Vagina (tissue), 2 donors: Measurements from ENCODE around the gene CCDC121. TPM values are rescaled to one million over a fixed set of nuclear protein-coding genes. Genes with fewer than 3 reads are reported as not detected.

Experiments used
- DNase-seq, 2 donors: peaks; one replicate each; pipeline ENCODE4 v3.0.0-alpha.2; 2017; ENCODE audit errors: extremely low spot score in 2 of 2
- H3K27ac ChIP-seq: fragments of 200-600 bp; sonication (generic); one replicate; pipeline ENCODE4 v1.5.1; 2019
- H3K27me3 ChIP-seq: fragments of 200-600 bp; sonication (generic); one replicate; pipeline ENCODE4 v1.5.1; 2019
- H3K36me3 ChIP-seq, 2 donors: fragments of 200-600 bp; sonication (generic); one replicate each; pipeline ENCODE4 v1.5.1; 2017 to 2019
- H3K4me1 ChIP-seq: fragments of 200-600 bp; sonication (generic); one replicate; pipeline ENCODE4 v1.5.1; 2019
- H3K4me3 ChIP-seq, 2 donors: fragments of 200-600 bp; sonication (generic); 1 replicate in 1 of 2; 2 replicates in 1 of 2; pipeline ENCODE4 v1.5.1; 2016 to 2019
- H3K9me3 ChIP-seq: fragments of 200-600 bp; sonication (generic); one replicate; pipeline ENCODE4 v1.5.1; 2019
- CTCF ChIP-seq, 3 experiments: fragments of 450-650 bp in 2 of 3; fragments of 200-600 bp in 1 of 3; sonication (generic) in 1 of 3; IDR thresholded peaks; one replicate each; pipeline ENCODE4 v1.5.1; 2017 to 2019; ENCODE audit warnings: antibody characterized with exemption in 3 of 3, mild to moderate bottlenecking in 2 of 3, moderate library complexity in 2 of 3
- POLR2A ChIP-seq, 2 donors: fragments of 450-650 bp; IDR thresholded peaks; one replicate each; pipeline ENCODE4 v1.6.1; 2017; ENCODE audit warnings: antibody characterized with exemption in 2 of 2, mild to moderate bottlenecking in 2 of 2, moderate library complexity in 2 of 2
- POLR2AphosphoS5 ChIP-seq, 2 donors: sonication (generic); formaldehyde crosslinking; IDR thresholded peaks; one replicate each; pipeline ENCODE4 v1.9.0; 2017; ENCODE audit warnings: antibody characterized with exemption in 2 of 2, mild to moderate bottlenecking in 2 of 2, low read depth in 1 of 2; ENCODE audit not compliant: insufficient read depth in 1 of 2
- intact Hi-C: fragments of 100-400 bp; cut with DNase I; formaldehyde crosslinking; loops from one replicate; pipeline ENCODE4 v1.15.1; 2023
- total RNA-seq: library from RNA; depleted of rRNA; stranded (reverse); fragments of >200 nt; gene quantifications from one replicate; pipeline ENCODE4 v1.2.3, GENCODE V29; 2016

CCDC121 gene
- total RNA-seq, 1 donor from 2014 or later: 2.5 TPM

- Histone ChIP-seq H3K4me1 (peaks cover 34% of the 10 kb centered on the region), H3K27ac (no peak overlapping the region), H3K9me3 (no peaks in the 10 kb centered on the region), H3K27me3 (no peaks in the 10 kb centered on the region), H3K36me3 (peaks cover 0 to 50% of the 10 kb centered on the region in 2 donors), H3K4me3 (peak overlapping the region; percentile 93 to 96)
- intact Hi-C loops: no loop called here
- no peak for TF ChIP-seq POLR2AphosphoS5 (IDR thresholded peaks at IDR 0.05; ENCODE audit: insufficient read depth in 1 of 2, low read depth in 1 of 2)
- DNase-seq: no peak
These were observed 36.0 kb upstream of the CCDC121 start for GRCh38 chr2:27664622-27665363.

GRCh38 chr2:27664154-27664574 is 35.4 kb upstream of the CCDC121 start:
- Histone ChIP-seq H3K36me3 (peaks cover 0 to 50% of the 10 kb centered on the region in 2 donors), H3K9me3 (no peaks in the 10 kb centered on the region), H3K27ac (peak overlapping the region; percentile 92), H3K4me1 (peaks cover 34% of the 10 kb centered on the region), H3K4me3 (peak overlapping the region; percentile 93 to 96), H3K27me3 (no peaks in the 10 kb centered on the region)
- no peak for TF ChIP-seq POLR2AphosphoS5 (IDR thresholded peaks at IDR 0.05; ENCODE audit: insufficient read depth in 1 of 2, low read depth in 1 of 2)
- no peak for TF ChIP-seq POLR2A (IDR thresholded peaks at IDR 0.05)
- TF ChIP-seq CTCF (IDR thresholded peaks at IDR 0.05): no peak
- intact Hi-C loops: no loop called here
- DNase-seq: no peak

- H3K36me3 ChIP-seq: peaks cover 0 to 48% of the 10 kb centered on the region in 2 donors
- no peaks in the 10 kb centered on the region for H3K9me3 ChIP-seq
- H3K27me3 ChIP-seq: no peaks in the 10 kb centered on the region
- peak within 1 kb of the TSS; percentile 93 to 96 for H3K4me3 ChIP-seq
- intact Hi-C loops: no loop called here
- no peak for DNase-seq
- TF ChIP-seq POLR2AphosphoS5 (IDR thresholded peaks at IDR 0.05; ENCODE audit: insufficient read depth in 1 of 2, low read depth in 1 of 2) (peak; percentile 86 to 93), POLR2A (IDR thresholded peaks at IDR 0.05) (no peak), CTCF (IDR thresholded peaks at IDR 0.05) (no peak)
- peak within 1 kb of the TSS; percentile 92 for H3K27ac ChIP-seq
- peaks cover 34% of the 10 kb centered on the region for H3K4me1 ChIP-seq
These were observed 34.7 kb upstream of the CCDC121 start, which contains the start of the genes SLC4A1AP and SUPT7L for GRCh38 chr2:27663285-27664153. Gene SLC4A1AP, plus strand, starts transcription at chr2:27663889. Its CDS starts 26 bp downstream, at chr2:27663915. Gene SUPT7L, minus strand, starts transcription at chr2:27663614. Its CDS starts 1,422 bp downstream, at chr2:27662192.

GRCh38 chr2:27661371-27661770 is 32.6 kb upstream of the CCDC121 start:
- no peak overlapping the region for H3K27ac ChIP-seq
- DNase-seq: no peak
- no peak overlapping the region for H3K4me3 ChIP-seq
- peaks cover 34% of the 10 kb centered on the region for H3K4me1 ChIP-seq
- no peaks in the 10 kb centered on the region for H3K27me3 ChIP-seq
- TF ChIP-seq POLR2AphosphoS5 (IDR thresholded peaks at IDR 0.05; ENCODE audit: insufficient read depth in 1 of 2, low read depth in 1 of 2) (no peak), POLR2A (IDR thresholded peaks at IDR 0.05) (no peak), CTCF (IDR thresholded peaks at IDR 0.05) (no peak)
- intact Hi-C loops: no loop called here
- H3K9me3 ChIP-seq: no peaks in the 10 kb centered on the region
- peaks cover 0 to 46% of the 10 kb centered on the region in 2 donors for H3K36me3 ChIP-seq

- TF ChIP-seq CTCF (IDR thresholded peaks at IDR 0.05) (no peak), POLR2AphosphoS5 (IDR thresholded peaks at IDR 0.05; ENCODE audit: insufficient read depth in 1 of 2, low read depth in 1 of 2) (no peak), POLR2A (IDR thresholded peaks at IDR 0.05) (no peak)
- no peaks in the 10 kb centered on the region for H3K4me1 ChIP-seq
- intact Hi-C loops: no loop called here
- no peak overlapping the region for H3K4me3 ChIP-seq
- no peak overlapping the region for H3K27ac ChIP-seq
- no peak for DNase-seq
- H3K36me3 ChIP-seq: peaks cover 0 to 86% of the 10 kb centered on the region in 2 donors
- H3K27me3 ChIP-seq: no peaks in the 10 kb centered on the region
- no peaks in the 10 kb centered on the region for H3K9me3 ChIP-seq
These were observed 26.5 kb upstream of the CCDC121 start for GRCh38 chr2:27655155-27655951.
